ENCODE data around the gene NDUFB6. TPM values are rescaled to one million over a fixed set of nuclear protein-coding genes. Genes with fewer than 3 reads are reported as not detected.
A peak's percentile ranks its signal among the peaks of the same experiment; 100 is the strongest.
"Not testable (repeated sequence)": the region's sequence is repeated elsewhere in the genome, so short reads cannot be mapped to it uniquely, and the experiment has no call there.

Gene NDUFB6
- 10 to 100 TPM in 11 of 12 donors, not detected in 1; 26.9 to 67.7 (median 64.7) TPM for polyA plus RNA-seq (ENCODE audit: insufficient read length in 12 of 12)
- long read RNA-seq, donor 1, transcript NDUFB6-203 (4 exons, 1,366 nt), result major isoform, 135 of 137 reads
- long read RNA-seq, donor 1, partial matches to known transcripts, result 0 of 137 reads
- long read RNA-seq, donor 1, other reads (novel, unspliced or antisense), result 0 of 137 reads
- long read RNA-seq, donor 2, transcript NDUFB6-201 (3 exons, 666 nt), result minor isoform, 6 of 121 reads
- long read RNA-seq, donor 2, transcript NDUFB6-203 (4 exons, 1,366 nt), result major isoform, 113 of 121 reads
- long read RNA-seq, donor 2, partial matches to known transcripts, result 0 of 121 reads
- long read RNA-seq, donor 2, other reads (novel, unspliced or antisense), result 0 of 121 reads
- long read RNA-seq, donor 3, transcript NDUFB6-203 (4 exons, 1,366 nt), result major isoform, 56 of 59 reads
- long read RNA-seq, donor 3, partial matches to known transcripts, result 0 of 59 reads
- long read RNA-seq, donor 3, other reads (novel, unspliced or antisense), result 0 of 59 reads
- long read RNA-seq, donor 4, transcript NDUFB6-203 (4 exons, 1,366 nt), result major isoform, 37 of 41 reads
- long read RNA-seq, donor 4, partial matches to known transcripts, result 0 of 41 reads
- long read RNA-seq, donor 4, other reads (novel, unspliced or antisense), result 0 of 41 reads
- long read RNA-seq, donor 5, result 0 reads
- long read RNA-seq, donor 6, transcript NDUFB6-203 (4 exons, 1,366 nt), result major isoform, 72 of 79 reads
- long read RNA-seq, donor 6, partial matches to known transcripts, result 0 of 79 reads
- long read RNA-seq, donor 6, other reads (novel, unspliced or antisense), result 0 of 79 reads
- long read RNA-seq, donor 7, transcript NDUFB6-203 (4 exons, 1,366 nt), result major isoform, 58 of 80 reads
- long read RNA-seq, donor 7, partial matches to known transcripts, result 0 of 80 reads
- long read RNA-seq, donor 7, other reads (novel, unspliced or antisense), result 17 of 80 reads
- long read RNA-seq, donor 8, transcript NDUFB6-203 (4 exons, 1,366 nt), result major isoform, 106 of 112 reads
- long read RNA-seq, donor 8, partial matches to known transcripts, result 0 of 112 reads
- long read RNA-seq, donor 8, other reads (novel, unspliced or antisense), result 0 of 112 reads
- long read RNA-seq, donor 9, transcript NDUFB6-203 (4 exons, 1,366 nt), result major isoform, 60 of 78 reads
- long read RNA-seq, donor 9, partial matches to known transcripts, result 6 of 78 reads
- long read RNA-seq, donor 9, other reads (novel, unspliced or antisense), result 6 of 78 reads
- long read RNA-seq, donor 10, transcript NDUFB6-203 (4 exons, 1,366 nt), result major isoform, 79 of 83 reads
- long read RNA-seq, donor 10, partial matches to known transcripts, result 0 of 83 reads
- long read RNA-seq, donor 10, other reads (novel, unspliced or antisense), result 0 of 83 reads
- long read RNA-seq, donor 11, transcript NDUFB6-201 (3 exons, 666 nt), result minor isoform, 6 of 124 reads
- long read RNA-seq, donor 11, transcript NDUFB6-203 (4 exons, 1,366 nt), result major isoform, 101 of 124 reads
- long read RNA-seq, donor 11, partial matches to known transcripts, result 15 of 124 reads
- long read RNA-seq, donor 11, other reads (novel, unspliced or antisense), result 0 of 124 reads

DNA sequence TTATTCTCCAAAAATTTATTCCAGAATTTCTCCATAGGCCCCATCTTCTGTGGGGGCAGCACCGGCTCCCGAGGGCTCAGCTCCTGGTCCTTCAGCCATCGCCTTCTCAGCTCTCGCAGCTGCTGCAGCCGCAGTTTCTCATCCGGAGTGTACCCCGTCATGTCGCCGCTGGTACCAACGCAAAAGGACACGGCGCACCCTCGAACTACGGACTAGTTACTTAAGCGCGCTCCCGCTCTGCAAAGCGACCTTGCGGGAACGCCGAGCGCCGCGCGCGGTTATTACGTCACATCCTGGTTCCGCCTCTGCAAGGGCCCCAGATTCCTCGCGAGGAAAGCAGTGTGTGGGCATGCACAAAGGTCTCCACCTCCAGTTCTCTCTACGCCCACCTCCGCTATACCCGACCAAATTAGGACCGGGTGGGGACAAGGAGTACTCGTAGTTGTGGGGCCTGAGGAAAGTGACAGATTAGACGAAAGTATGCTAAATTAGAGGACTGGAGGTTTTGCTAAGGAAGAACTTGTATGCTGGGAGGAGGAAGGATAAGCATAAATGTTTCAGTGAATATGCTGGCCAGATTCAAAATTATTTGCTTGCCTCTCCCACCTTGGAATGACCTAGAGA, at the start of gene NDUFB6:
Gene NDUFB6 (minus strand): TSS at position 260 of the 624 bp plus-strand sequence. CDS start 99 bp downstream, at position 161.
- peak; percentile 96 for DNase-seq

DNA sequence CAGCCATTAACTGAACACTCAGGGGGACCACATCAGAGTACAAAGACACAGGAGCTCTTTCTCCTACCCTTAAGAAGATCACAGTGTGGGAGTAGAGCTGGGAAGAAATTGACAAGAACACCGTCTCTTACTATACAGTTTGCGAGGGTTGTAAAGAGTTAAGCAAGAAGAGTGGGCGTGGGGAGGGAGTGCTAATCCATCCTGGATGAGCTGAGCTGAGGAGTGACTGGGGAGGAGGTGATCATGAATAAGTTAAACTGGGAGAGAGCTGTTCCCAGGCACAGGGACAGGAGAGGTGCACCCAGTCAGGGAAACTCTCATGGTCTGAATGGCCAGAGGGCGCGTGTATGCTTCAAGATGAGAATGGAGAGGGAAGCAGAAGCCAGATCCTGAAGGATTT, 45.3 kb upstream of the NDUFB6 start:
- no peak for DNase-seq

DNA sequence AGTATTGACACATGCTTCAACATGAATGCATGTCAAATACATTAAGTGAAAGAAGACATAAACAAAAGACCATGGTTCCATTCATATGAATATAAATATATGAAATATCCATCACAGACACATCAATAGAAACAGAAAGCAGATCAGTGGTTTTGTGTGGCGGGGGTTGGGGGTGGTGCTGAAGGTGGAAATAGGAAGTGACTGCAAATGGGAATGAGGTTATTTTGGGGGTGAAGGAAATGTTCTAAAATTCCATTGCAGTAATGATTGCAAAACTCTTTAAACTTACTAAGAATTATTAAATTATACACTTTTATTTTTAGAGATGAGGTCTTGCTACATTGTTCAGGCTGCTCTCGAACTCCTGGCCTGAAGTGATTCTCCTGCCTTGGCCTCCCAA, 33.9 kb upstream of the NDUFB6 start:
- DNase-seq, result no peak

DNA sequence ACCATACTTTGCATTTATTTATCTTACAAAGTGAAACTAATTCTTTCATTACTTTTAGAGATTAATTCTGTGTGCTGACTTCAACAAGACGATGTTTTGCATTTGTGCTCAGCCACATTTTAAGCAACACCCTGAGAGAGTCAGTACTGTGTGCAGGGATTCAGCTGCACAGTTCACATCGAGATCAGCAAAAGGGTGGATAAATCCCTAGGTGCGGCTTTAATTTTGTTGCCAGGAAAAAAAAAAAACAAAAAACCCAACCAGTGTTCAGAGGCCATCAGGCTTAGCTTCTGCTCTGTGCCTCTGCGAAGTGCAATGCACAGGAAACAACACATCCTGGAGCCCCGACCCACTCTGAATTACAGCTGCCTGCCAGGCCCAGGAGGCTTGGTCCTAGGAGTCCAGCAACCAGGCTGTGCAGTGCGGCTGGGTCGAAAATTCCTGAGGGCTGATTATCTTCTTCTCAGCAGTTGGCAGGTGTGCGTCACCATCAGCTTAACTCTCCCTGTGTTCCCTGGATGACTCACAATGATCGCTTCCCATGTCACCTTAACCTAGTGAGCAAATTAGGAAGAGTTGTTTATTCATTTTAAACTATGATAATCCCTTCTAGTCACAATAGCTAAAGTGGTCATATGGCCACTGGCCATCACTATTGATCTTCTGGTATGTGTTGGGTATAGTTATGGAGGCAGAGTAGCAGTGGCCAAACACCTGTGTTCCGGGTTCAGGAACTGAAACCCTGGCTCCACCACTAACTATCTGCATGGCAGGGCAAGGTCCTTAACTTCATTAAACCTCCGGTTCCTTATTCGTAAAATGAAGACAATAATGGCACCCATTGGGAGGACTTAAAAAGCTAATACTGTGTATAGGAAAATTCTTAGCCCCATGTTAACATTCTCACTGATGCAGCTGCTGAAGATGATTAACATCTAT, 31.2 kb upstream of the NDUFB6 start:
- DNase-seq, result no peak

DNA sequence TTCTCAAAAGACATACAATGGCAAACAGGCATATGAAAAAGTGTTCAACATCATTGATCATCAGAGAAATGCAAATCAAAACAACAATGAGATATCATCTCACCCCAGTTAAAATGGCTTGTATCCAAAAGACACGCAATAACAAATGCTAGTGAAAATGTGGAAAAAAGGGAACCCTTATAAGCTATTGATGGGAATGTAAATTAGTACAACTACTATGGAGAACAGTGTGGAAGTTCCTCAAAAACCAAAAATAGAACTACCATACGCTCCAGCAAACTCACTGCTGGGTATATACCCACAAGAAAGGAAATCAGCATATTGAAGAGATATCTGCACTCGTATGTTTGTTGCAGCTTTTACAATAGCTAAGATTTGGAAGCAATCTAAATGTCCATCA, 26.1 kb upstream of the NDUFB6 start:
- DNase-seq, result not testable (repeated sequence)

DNA sequence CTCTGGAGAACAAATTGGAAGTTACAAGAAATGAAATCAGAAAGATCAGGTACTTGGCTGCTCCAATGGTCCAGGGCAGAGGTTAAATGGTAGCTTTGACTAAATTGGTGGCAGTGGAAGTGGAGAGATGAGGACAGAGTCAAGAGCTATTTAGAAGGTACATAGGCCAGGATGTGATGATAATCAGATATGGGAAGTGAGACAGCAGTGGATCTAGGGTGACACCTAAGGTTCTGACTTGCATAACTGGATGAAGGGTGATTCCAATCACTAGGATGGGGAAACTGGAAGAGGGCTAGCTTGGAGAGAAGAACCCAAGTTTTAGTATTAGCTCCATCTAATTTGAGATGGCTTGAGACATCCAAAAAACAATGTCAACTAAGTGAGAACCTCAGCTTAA, 24.0 kb upstream of the NDUFB6 start:
- DNase-seq, result no peak

DNA sequence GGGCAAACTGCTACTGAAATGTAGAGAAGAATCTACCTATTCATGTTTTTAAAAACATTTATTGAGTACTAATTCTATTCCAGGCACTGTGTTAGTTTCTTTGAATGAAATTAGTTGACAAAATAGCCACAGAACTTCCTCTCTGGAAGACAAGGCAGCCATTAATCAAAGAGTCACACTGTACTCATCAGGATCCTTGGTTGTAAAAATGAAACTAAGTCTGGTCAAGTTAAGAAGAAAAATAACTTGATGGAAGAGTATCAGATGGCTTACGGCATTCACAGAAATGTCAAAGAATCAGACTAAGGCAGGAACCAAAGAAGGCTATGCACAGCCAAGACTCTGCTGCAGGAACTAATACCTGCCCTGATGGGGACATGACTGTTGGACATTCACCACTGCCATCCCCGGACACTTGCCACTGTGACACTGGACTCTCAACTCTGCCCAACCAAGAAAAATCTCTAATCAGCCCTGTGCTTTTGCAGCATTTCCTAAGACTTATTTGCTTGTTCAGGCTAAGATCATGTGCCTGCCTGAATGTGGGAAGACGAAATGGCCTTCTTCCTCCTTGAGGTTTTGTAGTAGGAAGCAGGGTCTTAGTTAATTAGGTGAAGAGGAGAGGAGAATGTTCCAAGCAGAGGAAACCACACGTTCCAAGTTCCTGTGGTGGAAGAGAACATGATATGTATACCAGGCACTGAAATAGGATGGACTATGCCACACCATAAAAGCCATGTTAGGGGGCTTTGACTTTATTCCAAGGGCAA, 23.3 kb upstream of the NDUFB6 start:
- no peak for DNase-seq

DNA sequence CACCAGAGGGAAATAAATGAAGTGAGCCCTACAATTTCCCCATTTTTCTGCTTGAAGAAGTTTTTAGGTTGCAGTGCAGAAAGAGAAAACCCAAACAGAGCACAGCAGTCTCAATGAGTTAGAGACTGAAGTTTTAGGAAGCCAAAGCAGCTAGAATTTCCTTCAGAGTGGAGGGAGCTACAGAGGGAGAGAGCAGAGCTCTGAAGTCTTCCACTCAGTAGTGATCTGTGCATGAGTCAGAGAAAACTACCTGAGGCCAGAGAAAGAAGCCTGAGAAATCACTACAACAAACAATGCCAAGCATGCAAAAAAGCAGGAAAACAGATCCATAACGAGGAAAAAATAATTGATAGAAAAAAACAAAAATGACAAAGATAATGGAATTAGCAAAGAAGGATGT, 17.9 kb upstream of the NDUFB6 start:
- no peak for DNase-seq

DNA sequence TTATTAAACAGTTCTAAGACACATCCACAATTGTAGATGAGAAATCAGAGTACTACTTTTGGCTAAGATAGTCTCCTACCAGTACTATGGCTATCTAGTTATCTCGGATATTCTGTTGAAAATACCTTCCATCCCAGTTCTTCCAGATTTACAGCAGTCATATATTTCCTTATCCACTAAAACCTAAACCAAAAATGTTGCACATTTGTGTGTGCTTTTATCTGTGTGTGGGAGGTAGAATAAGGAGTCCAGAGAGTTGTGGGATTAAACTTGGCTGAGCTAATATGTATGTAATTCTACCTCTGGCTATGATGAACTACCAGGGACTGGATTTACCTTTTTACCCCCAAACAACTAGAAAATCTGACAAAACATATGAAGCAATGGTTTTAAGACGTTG, 17.5 kb upstream of the NDUFB6 start:
- DNase-seq, result no peak

DNA sequence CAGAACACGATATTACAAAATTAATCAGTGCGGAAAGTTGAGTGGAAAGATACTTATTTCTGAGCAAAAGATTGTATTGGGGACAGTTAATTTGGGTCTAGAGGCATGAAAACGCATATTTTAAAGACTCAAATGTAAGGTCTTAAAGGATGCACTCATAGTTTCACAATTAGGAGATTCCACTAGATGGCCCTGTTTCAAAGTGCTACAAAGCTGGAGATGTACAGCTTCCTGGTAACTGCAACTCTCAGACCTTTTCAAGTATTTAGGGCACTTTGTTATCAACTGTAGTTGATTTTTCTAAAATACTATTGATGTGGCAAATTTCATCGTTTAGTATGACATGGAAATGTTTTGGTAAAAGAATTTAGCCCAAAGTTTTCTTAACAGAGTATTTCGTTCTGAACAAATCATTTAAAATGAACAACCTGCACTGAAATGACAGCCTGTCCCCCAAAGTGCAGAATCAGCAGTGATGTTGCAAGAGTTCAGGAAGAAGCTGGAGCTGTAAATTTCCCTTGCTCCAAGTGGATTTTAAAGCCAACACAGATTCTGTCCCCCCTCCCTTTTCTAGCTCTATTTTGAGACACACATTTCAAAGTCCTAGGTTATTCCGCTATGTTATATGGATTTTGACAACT, 16.2 kb upstream of the NDUFB6 start:
- DNase-seq, result peak; percentile 64

DNA sequence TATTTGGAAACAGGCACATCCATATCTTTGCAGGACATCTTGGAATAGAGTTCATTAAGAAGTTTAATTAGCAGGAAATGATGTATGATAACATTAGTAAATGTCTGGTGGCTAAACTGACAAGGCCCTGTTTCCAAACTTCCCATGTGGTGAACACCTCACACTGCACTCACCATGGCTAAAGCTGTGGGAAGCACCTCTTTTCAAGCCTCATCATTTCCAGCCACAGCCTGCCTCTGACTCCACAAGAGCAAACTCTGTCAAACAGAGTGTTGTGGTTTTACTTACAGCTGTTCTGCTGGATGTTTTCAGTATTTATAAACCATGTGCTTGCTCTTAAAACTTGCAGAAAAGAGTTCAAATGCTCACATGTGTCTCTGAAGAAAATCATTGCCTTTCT, 14.9 kb upstream of the NDUFB6 start:
- no peak for DNase-seq

DNA sequence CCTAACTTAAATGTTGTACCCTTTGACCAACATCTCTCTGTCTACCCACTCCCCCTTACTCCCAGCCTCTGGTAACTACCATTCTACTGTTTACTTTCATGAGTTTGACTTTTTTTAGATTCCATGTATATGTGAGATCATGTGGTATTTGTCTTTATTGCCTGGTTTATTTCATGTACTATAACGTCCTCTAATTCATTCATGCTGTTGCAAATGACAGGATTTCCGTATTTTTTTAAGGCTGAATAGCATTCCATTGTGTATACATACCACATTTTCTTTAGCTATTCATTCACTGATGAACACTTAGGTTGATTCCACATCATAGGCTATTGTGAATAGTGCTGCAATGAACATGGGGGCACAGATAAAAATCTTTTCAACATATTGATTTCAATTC, 11.8 kb upstream of the NDUFB6 start:
- DNase-seq, result no peak

DNA sequence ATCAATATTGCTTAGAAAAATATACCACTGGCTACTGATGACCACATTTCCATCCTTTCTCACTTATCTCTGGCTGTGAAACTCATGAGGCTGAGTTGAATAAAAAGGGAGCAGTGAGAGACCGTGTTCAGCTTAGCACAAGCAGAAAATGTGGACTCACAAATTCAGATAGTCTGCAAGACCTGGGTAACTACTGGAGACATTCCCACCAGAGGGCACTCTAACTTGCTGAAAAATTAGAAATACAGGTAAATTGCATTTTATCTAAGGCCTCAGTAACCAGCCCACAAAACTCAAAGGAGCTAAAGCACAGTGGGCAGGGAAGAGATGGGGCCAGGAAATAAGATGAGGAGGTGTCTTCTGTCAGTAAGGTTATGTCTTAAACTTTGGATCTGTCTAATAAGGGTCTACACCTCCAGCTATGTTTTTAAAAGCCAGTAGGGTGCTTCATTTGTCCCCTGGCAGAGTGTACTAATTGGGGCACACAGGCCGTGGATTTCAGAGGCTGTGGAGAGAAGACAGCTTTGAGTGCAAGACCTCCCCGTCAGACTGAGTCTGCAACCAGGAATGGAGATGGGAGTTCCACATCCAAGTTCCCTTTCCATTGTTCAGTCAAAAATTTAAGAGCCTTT, 8.7 kb upstream of the NDUFB6 start:
- DNase-seq, result peak; percentile 46

DNA sequence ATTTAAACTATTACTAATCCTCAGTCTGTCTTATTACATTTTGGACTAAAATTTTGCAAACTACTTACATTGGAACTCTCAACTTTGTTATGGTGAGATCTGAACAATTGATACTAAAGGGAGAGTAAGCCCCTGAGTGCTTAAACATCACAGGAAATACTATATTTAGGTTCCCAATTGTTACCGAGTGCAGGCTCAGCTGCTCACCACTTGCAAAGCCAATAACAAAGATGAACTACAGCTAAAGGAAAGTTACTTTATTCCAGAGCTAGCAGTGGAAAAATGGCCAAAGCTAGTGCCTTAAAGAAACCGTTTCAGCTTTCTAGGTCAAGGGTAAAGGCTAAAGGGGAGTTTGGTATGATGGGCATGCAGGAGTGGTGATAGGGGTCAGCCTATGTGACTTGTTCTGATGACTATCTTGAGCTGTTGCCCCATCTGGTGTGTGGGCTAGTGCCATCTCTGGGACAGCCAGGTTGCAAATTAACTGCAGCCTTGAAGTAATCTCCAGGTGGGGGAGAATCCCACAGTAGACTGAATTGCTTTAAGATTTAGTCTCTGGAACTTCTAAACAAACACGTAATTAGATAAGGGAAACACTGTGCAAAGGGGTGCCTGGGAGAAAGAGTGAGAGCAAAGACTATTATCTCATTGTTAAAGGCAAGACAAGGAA, 7.8 kb upstream of the NDUFB6 start:
- DNase-seq, result no peak

DNA sequence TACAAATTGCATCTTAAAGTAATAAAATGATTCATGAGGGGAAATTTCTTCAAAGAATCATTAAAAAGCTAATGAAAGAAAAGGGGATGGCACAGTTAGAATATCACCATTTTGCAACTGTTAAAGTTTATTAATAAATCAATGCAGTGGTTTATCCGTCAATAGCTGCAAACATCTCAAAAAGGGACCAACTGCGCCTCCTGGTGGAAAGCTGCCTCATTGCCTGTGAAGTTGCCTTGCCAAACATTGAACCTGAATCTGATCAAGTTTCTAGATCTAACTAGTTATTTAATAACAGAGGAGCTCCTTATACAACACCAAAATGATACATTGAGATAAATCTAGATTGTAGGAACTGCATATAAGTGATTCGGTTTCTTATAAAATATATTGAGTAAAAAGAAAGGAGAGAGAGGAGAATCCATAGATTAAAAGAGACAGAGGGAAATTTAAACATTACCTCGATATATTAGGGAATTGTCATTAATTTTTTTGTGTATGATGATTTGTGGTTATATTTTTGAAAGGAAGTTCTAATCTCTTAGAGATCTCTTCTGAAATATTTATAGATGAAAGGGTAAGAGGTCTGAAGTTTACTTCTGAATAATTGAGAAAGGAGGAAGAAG, 6.9 kb upstream of the NDUFB6 start:
- DNase-seq, result peak; percentile 58

DNA sequence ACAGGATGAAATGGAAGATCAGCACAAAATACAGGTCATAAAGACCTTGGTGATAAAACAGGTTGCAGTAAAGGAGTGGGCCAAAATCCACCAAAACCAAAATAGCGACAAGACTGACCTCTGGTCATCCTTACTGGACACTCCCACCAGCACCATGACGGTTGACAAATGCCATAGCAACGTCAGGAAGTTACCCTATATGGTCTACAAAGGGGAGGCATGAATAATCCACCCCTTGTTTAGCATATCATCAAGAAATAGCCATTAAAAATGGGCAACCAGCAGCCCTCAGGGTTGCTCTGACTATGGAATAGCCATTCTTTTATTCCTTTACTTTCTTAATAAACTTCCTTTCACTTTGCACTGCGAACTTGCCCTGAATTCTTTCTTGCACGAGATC, 6.0 kb upstream of the NDUFB6 start:
- DNase-seq, result no peak

DNA sequence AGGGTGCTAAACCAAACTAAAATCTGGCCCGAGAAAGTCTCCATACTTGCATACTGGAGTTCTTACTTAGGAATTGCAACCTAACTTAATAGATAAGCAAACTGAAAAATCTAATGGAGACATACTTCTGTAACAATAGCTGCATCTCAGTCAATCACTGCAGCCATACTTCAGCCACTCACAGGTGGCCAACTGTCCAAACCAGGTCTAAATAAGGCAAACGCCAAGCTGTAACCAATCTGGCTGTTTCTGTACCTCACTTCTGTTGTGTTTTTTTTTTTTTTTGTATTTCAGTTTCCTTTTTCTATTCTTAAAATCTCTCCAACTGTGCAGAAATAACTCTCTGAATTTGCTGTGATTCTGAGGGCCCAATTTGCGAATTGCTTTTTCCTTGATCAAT, 4.4 kb upstream of the NDUFB6 start:
- no peak for DNase-seq

Measured in muscle of arm (tissue), 14 donors.